ENCODE data around the gene THSD7A. TPM values are rescaled to one million over a fixed set of nuclear protein-coding genes. Genes with fewer than 3 reads are reported as not detected.

The THSD7A gene
- total and polyA plus RNA-seq, 4 donors: 0.15 to 2.7 (median 1.9) TPM

DNA sequence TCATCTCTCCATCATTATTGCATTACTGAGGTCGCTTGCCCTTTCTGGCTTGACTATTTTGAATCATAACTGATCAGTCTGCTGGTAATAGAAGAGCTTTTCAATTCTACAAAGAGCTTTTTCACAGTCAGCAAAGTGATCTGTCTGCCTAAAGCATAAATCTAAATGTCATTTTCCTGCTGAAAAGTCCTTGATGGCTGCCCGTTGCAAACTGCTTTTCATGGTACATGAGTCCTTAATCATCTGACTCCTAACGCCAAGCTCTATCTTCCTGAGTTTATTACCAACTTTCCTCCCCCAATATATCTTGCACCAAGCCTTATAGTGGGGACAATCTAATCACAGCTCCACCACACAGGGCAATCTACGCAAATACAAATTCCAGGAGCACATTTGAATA, 39.8 kb downstream of the THSD7A start:
- no peaks in the 10 kb centered on the region for H3K27me3 ChIP-seq (ENCODE audit: control insufficient read depth in 4 of 4, insufficient read depth in 4 of 4, low read length in 3 of 4)
- H3K4me1 ChIP-seq (ENCODE audit: control insufficient read depth in 4 of 4, insufficient read depth in 4 of 4, low read length in 3 of 4): no peaks in the 10 kb centered on the region
- no peak overlapping the region for H3K9ac ChIP-seq (ENCODE audit: low read depth in 1 of 2, low read length in 2 of 2)
- H3K27ac ChIP-seq (ENCODE audit: low read depth in 1 of 2, low read length in 2 of 2): no peak overlapping the region
- 85% methylated on average over 4 of the region's 4 CpGs for WGBS
- no peak for DNase-seq (ENCODE audit: low spot score)
- no peaks in the 10 kb centered on the region for H3K36me3 ChIP-seq (ENCODE audit: control insufficient read depth in 4 of 4, insufficient read depth in 3 of 4, low read depth in 1 of 4, low read length in 3 of 4)
- no peaks in the 10 kb centered on the region for H3K9me3 ChIP-seq (ENCODE audit: control insufficient read depth in 4 of 4, low read length in 3 of 4)
- H3K4me3 ChIP-seq (ENCODE audit: low read depth in 1 of 3, low read length in 3 of 3): no peak overlapping the region
- TF ChIP-seq YY1 (IDR thresholded peaks at IDR 0.05): no peak

DNA sequence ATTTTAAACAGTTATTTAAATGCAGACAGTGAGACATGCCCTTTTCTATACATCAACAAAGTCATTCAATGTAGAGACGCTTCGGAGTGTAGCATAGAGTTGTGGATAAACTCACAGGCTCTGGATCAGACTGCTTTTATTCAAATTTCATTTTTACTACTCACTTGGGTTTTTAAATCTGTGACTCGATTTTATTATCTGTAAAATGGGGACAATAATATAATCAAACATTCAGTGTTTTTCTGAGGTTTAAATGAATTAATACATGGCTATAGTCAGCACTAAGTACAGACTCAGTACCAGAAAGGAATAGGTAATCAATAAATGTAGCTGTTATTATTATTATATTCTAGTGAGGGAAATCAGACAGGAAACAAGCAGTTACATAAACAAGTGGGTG, 43.4 kb downstream of the THSD7A start:
- 84% methylated on average over 3 of the region's 3 CpGs for WGBS
- TF ChIP-seq HNF4A (conservative IDR thresholded peaks at IDR 0.05) (no peak), FOXA2 (IDR thresholded peaks at IDR 0.05) (no peak), RXRA (IDR thresholded peaks at IDR 0.05) (no peak), FOXA1 (IDR thresholded peaks at IDR 0.05) (no peak), EGR1 (IDR thresholded peaks at IDR 0.05; ENCODE audit: low read depth in 2 of 2) (no peak), HNF4G (IDR thresholded peaks at IDR 0.05) (no peak), GABPA (IDR thresholded peaks at IDR 0.05 in 1 of 2, conservative IDR thresholded peaks at IDR 0.05 in 1 of 2) (no peak), NR2F2 (IDR thresholded peaks at IDR 0.05) (no peak), TAF1 (conservative IDR thresholded peaks at IDR 0.05) (no peak), SP1 (IDR thresholded peaks at IDR 0.05) (no peak)
- TF ChIP-seq, protein P1, sequence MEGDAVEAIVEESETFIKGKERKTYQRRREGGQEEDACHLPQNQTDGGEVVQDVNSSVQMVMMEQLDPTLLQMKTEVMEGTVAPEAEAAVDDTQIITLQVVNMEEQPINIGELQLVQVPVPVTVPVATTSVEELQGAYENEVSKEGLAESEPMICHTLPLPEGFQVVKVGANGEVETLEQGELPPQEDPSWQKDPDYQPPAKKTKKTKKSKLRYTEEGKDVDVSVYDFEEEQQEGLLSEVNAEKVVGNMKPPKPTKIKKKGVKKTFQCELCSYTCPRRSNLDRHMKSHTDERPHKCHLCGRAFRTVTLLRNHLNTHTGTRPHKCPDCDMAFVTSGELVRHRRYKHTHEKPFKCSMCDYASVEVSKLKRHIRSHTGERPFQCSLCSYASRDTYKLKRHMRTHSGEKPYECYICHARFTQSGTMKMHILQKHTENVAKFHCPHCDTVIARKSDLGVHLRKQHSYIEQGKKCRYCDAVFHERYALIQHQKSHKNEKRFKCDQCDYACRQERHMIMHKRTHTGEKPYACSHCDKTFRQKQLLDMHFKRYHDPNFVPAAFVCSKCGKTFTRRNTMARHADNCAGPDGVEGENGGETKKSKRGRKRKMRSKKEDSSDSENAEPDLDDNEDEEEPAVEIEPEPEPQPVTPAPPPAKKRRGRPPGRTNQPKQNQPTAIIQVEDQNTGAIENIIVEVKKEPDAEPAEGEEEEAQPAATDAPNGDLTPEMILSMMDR (IDR thresholded peaks at IDR 0.05; ENCODE audit: low read depth, low read length, missing input control): no peak
- TF ChIP-seq, protein P2, sequence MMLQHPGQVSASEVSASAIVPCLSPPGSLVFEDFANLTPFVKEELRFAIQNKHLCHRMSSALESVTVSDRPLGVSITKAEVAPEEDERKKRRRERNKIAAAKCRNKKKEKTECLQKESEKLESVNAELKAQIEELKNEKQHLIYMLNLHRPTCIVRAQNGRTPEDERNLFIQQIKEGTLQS (IDR thresholded peaks at IDR 0.05): no peak
- TF ChIP-seq, protein P3, sequence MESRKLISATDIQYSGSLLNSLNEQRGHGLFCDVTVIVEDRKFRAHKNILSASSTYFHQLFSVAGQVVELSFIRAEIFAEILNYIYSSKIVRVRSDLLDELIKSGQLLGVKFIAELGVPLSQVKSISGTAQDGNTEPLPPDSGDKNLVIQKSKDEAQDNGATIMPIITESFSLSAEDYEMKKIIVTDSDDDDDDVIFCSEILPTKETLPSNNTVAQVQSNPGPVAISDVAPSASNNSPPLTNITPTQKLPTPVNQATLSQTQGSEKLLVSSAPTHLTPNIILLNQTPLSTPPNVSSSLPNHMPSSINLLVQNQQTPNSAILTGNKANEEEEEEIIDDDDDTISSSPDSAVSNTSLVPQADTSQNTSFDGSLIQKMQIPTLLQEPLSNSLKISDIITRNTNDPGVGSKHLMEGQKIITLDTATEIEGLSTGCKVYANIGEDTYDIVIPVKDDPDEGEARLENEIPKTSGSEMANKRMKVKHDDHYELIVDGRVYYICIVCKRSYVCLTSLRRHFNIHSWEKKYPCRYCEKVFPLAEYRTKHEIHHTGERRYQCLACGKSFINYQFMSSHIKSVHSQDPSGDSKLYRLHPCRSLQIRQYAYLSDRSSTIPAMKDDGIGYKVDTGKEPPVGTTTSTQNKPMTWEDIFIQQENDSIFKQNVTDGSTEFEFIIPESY (IDR thresholded peaks at IDR 0.05): no peak
- TF ChIP-seq, protein P4, sequence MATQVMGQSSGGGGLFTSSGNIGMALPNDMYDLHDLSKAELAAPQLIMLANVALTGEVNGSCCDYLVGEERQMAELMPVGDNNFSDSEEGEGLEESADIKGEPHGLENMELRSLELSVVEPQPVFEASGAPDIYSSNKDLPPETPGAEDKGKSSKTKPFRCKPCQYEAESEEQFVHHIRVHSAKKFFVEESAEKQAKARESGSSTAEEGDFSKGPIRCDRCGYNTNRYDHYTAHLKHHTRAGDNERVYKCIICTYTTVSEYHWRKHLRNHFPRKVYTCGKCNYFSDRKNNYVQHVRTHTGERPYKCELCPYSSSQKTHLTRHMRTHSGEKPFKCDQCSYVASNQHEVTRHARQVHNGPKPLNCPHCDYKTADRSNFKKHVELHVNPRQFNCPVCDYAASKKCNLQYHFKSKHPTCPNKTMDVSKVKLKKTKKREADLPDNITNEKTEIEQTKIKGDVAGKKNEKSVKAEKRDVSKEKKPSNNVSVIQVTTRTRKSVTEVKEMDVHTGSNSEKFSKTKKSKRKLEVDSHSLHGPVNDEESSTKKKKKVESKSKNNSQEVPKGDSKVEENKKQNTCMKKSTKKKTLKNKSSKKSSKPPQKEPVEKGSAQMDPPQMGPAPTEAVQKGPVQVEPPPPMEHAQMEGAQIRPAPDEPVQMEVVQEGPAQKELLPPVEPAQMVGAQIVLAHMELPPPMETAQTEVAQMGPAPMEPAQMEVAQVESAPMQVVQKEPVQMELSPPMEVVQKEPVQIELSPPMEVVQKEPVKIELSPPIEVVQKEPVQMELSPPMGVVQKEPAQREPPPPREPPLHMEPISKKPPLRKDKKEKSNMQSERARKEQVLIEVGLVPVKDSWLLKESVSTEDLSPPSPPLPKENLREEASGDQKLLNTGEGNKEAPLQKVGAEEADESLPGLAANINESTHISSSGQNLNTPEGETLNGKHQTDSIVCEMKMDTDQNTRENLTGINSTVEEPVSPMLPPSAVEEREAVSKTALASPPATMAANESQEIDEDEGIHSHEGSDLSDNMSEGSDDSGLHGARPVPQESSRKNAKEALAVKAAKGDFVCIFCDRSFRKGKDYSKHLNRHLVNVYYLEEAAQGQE (IDR thresholded peaks at IDR 0.05): no peak
- TF ChIP-seq, protein P5, sequence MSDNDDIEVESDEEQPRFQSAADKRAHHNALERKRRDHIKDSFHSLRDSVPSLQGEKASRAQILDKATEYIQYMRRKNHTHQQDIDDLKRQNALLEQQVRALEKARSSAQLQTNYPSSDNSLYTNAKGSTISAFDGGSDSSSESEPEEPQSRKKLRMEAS (IDR thresholded peaks at IDR 0.05): no peak
- Histone ChIP-seq H3K27me3 (ENCODE audit: control insufficient read depth in 4 of 4, insufficient read depth in 4 of 4, low read length in 3 of 4) (no peaks in the 10 kb centered on the region), H3K9ac (ENCODE audit: low read depth in 1 of 2, low read length in 2 of 2) (no peak overlapping the region), H3K27ac (ENCODE audit: low read depth in 1 of 2, low read length in 2 of 2) (no peak overlapping the region), H3K36me3 (ENCODE audit: control insufficient read depth in 4 of 4, insufficient read depth in 3 of 4, low read depth in 1 of 4, low read length in 3 of 4) (no peaks in the 10 kb centered on the region), H3K9me3 (ENCODE audit: control insufficient read depth in 4 of 4, low read length in 3 of 4) (no peaks in the 10 kb centered on the region), H3K4me3 (ENCODE audit: low read depth in 1 of 3, low read length in 3 of 3) (no peak overlapping the region), H3K4me1 (ENCODE audit: control insufficient read depth in 4 of 4, insufficient read depth in 4 of 4, low read length in 3 of 4) (no peaks in the 10 kb centered on the region)
- DNase-seq (ENCODE audit: low spot score): no peak

Measured in liver (tissue), 9 donors.